ENCODE data around the gene NEURL1B. TPM values are rescaled to one million over a fixed set of nuclear protein-coding genes. Genes with fewer than 3 reads are reported as not detected.

The NEURL1B gene
- polyA plus RNA-seq, 1 donor from 2014 or later, result 12.7 TPM

- Histone ChIP-seq H4K20me1 (ENCODE audit: insufficient read depth) (no peaks in the 10 kb centered on the region), H3K79me2 (replicated peaks; ENCODE audit: insufficient read depth, low read length) (no peaks in the 10 kb centered on the region), H3K9ac (ENCODE audit: low read length) (no peak overlapping the region), H3K9me3 (ENCODE audit: low read length) (no peaks in the 10 kb centered on the region), H2AFZ (ENCODE audit: low read depth, low read length) (no peak overlapping the region), H3K4me2 (ENCODE audit: low read length) (no peak overlapping the region), H3F3A (ENCODE audit: insufficient read depth, low read length, poor library complexity, severe bottlenecking) (no peaks in the 10 kb centered on the region), H3K27ac (ENCODE audit: low read length) (no peak overlapping the region), H3K36me3 (ENCODE audit: insufficient read depth, low read length) (no peaks in the 10 kb centered on the region), H3K4me3 (ENCODE audit: low read length) (no peak overlapping the region), H3K27me3 (ENCODE audit: insufficient read depth, low read depth, low read length) (no peaks in the 10 kb centered on the region), H3K9me2 (ENCODE audit: insufficient read depth, low read length) (no peaks in the 10 kb centered on the region)
- TF ChIP-seq REST (IDR thresholded peaks at IDR 0.05; ENCODE audit: borderline replicate concordance) (no peak), TAF1 (IDR thresholded peaks at IDR 0.05; ENCODE audit: low read depth) (no peak), SMC3 (conservative IDR thresholded peaks at IDR 0.05; ENCODE audit: poor library complexity) (no peak), RAD21 (conservative IDR thresholded peaks at IDR 0.05) (no peak), CTCF (IDR thresholded peaks at IDR 0.05; ENCODE audit: poor library complexity, severe bottlenecking) (no peak), POLR2AphosphoS5 (IDR thresholded peaks at IDR 0.05) (no peak), MXI1 (conservative IDR thresholded peaks at IDR 0.05; ENCODE audit: poor library complexity, severe bottlenecking) (no peak), EP300 (conservative IDR thresholded peaks at IDR 0.05; ENCODE audit: poor library complexity, severe bottlenecking) (no peak), EZH2 (IDR thresholded peaks at IDR 0.05; ENCODE audit: borderline replicate concordance, insufficient read depth, low read length, poor library complexity, severe bottlenecking) (no peak)
These were observed 38.7 kb downstream of the NEURL1B start for GRCh38 chr5:172679628-172680212.

GRCh38 chr5:172680921-172681320, 39.9 kb downstream of the NEURL1B start:
- Histone ChIP-seq H3K27me3 (ENCODE audit: insufficient read depth, low read depth, low read length) (no peaks in the 10 kb centered on the region), H3K4me3 (ENCODE audit: low read length) (no peak overlapping the region), H4K20me1 (ENCODE audit: insufficient read depth) (no peaks in the 10 kb centered on the region), H3K9me3 (ENCODE audit: low read length) (no peaks in the 10 kb centered on the region), H2AFZ (ENCODE audit: low read depth, low read length) (no peak overlapping the region), H3K27ac (ENCODE audit: low read length) (no peak overlapping the region), H3K9me2 (ENCODE audit: insufficient read depth, low read length) (no peaks in the 10 kb centered on the region), H3K4me2 (ENCODE audit: low read length) (no peak overlapping the region), H3F3A (ENCODE audit: insufficient read depth, low read length, poor library complexity, severe bottlenecking) (no peaks in the 10 kb centered on the region), H3K36me3 (ENCODE audit: insufficient read depth, low read length) (no peaks in the 10 kb centered on the region), H3K79me2 (replicated peaks; ENCODE audit: insufficient read depth, low read length) (no peaks in the 10 kb centered on the region), H3K9ac (ENCODE audit: low read length) (no peak overlapping the region)
- TF ChIP-seq REST (IDR thresholded peaks at IDR 0.05; ENCODE audit: borderline replicate concordance) (no peak), POLR2AphosphoS5 (IDR thresholded peaks at IDR 0.05) (no peak), EZH2 (IDR thresholded peaks at IDR 0.05; ENCODE audit: borderline replicate concordance, insufficient read depth, low read length, poor library complexity, severe bottlenecking) (no peak)
